ENCODE results near the gene CPD.
"Not testable (repeated sequence)": the region's sequence is repeated elsewhere in the genome, so short reads cannot be mapped to it uniquely, and the experiment has no call there.

Gene CPD

GRCh38 chr17:30341703-30342249 is 37.0 kb upstream of the CPD start:
- Histone ChIP-seq H2BK5ac (ENCODE audit: low read depth, low read length, poor library complexity) (no peak overlapping the region), H3K79me2 (ENCODE audit: control insufficient read depth, insufficient read depth, low read length, poor library complexity) (no peaks in the 10 kb centered on the region), H3K36me3 (ENCODE audit: control insufficient read depth in 1 of 2, insufficient read depth in 2 of 2, low read length in 2 of 2) (no peaks in the 10 kb centered on the region), H4K12ac (ENCODE audit: low read depth, low read length) (no peak overlapping the region), H3K4me1 (ENCODE audit: control insufficient read depth in 1 of 2, insufficient read depth in 2 of 2, low read length in 2 of 2) (peaks cover 20 to 27% of the 10 kb centered on the region in 2 experiments), H2AFZ (ENCODE audit: insufficient read depth, low read length, poor library complexity) (no peak overlapping the region), H2BK120ac (ENCODE audit: insufficient read depth, low read length, poor library complexity) (no peak overlapping the region), H4K91ac (ENCODE audit: low read depth, low read length) (no peak overlapping the region), H3K9me3 (ENCODE audit: insufficient read depth, low read depth, low read length) (no peaks in the 10 kb centered on the region), H3K14ac (ENCODE audit: low read length) (no peak overlapping the region), H3K27me3 (ENCODE audit: insufficient read depth, low read length) (no peaks in the 10 kb centered on the region), H3K23ac (ENCODE audit: low read length) (no peak overlapping the region), H4K8ac (ENCODE audit: low read depth, low read length) (no peak overlapping the region), H3K4ac (ENCODE audit: low read depth, low read length) (no peak overlapping the region), H3K27ac (ENCODE audit: low read depth, low read length) (no peak overlapping the region), H2BK12ac (ENCODE audit: low read length) (no peak overlapping the region), H3K18ac (ENCODE audit: low read length) (no peak overlapping the region), H3K79me1 (ENCODE audit: low read length) (peaks cover 22% of the 10 kb centered on the region), H3K4me2 (ENCODE audit: low read length) (no peak overlapping the region), H3K9ac (ENCODE audit: low read length) (no peak overlapping the region), H2AK5ac (ENCODE audit: low read length) (no peak overlapping the region), H3K4me3 (ENCODE audit: low read depth, low read length) (no peak overlapping the region)
- WGBS (ENCODE audit: extremely low coverage, insufficient coverage, insufficient read length): no CpG with 5 or more reads among the region's 5 CpGs
- DNase-seq: no peak

GRCh38 chr17:30343244-30343643 is 35.5 kb upstream of the CPD start:
- not testable (repeated sequence) for H3K9me3 ChIP-seq (ENCODE audit: insufficient read depth, low read depth, low read length); H3K14ac ChIP-seq (ENCODE audit: low read length); H4K8ac ChIP-seq (ENCODE audit: low read depth, low read length); H3K79me2 ChIP-seq (ENCODE audit: control insufficient read depth, insufficient read depth, low read length, poor library complexity); H2BK5ac ChIP-seq (ENCODE audit: low read depth, low read length, poor library complexity); H3K4me2 ChIP-seq (ENCODE audit: low read length); H2BK12ac ChIP-seq (ENCODE audit: low read length); H4K12ac ChIP-seq (ENCODE audit: low read depth, low read length); H2AFZ ChIP-seq (ENCODE audit: insufficient read depth, low read length, poor library complexity); H2BK120ac ChIP-seq (ENCODE audit: insufficient read depth, low read length, poor library complexity); H3K27me3 ChIP-seq (ENCODE audit: insufficient read depth, low read length); H3K18ac ChIP-seq (ENCODE audit: low read length); H2AK5ac ChIP-seq (ENCODE audit: low read length); H3K36me3 ChIP-seq (ENCODE audit: control insufficient read depth in 1 of 2, insufficient read depth in 2 of 2, low read length in 2 of 2); H3K4me3 ChIP-seq (ENCODE audit: low read depth, low read length); H3K4ac ChIP-seq (ENCODE audit: low read depth, low read length); H3K9ac ChIP-seq (ENCODE audit: low read length); H3K27ac ChIP-seq (ENCODE audit: low read depth, low read length); H3K23ac ChIP-seq (ENCODE audit: low read length); H4K91ac ChIP-seq (ENCODE audit: low read depth, low read length)
- Histone ChIP-seq H3K4me1 (ENCODE audit: control insufficient read depth in 1 of 2, insufficient read depth in 2 of 2, low read length in 2 of 2) (peaks cover 10 to 14% of the 10 kb centered on the region in 2 experiments), H3K79me1 (ENCODE audit: low read length) (peaks cover 13% of the 10 kb centered on the region)
- DNase-seq: peak in 1 of 2 donors; percentile 59
- WGBS (ENCODE audit: extremely low coverage, insufficient coverage, insufficient read length): no CpG with 5 or more reads among the region's 3 CpGs

- H3K4me3 ChIP-seq (ENCODE audit: low read depth, low read length): no peak overlapping the region
- no peak for DNase-seq
- no peak overlapping the region for H2BK120ac ChIP-seq (ENCODE audit: insufficient read depth, low read length, poor library complexity)
- no peak overlapping the region for H3K14ac ChIP-seq (ENCODE audit: low read length)
- no peak overlapping the region for H3K4me2 ChIP-seq (ENCODE audit: low read length)
- H4K12ac ChIP-seq (ENCODE audit: low read depth, low read length): no peak overlapping the region
- no peak overlapping the region for H3K23ac ChIP-seq (ENCODE audit: low read length)
- no peak overlapping the region for H2AK5ac ChIP-seq (ENCODE audit: low read length)
- H2BK12ac ChIP-seq (ENCODE audit: low read length): peak overlapping the region; percentile 61
- H3K27me3 ChIP-seq (ENCODE audit: insufficient read depth, low read length): no peaks in the 10 kb centered on the region
- H3K18ac ChIP-seq (ENCODE audit: low read length): no peak overlapping the region
- H3K9me3 ChIP-seq (ENCODE audit: insufficient read depth, low read depth, low read length): no peaks in the 10 kb centered on the region
- no peak overlapping the region for H2BK5ac ChIP-seq (ENCODE audit: low read depth, low read length, poor library complexity)
- no peak overlapping the region for H3K27ac ChIP-seq (ENCODE audit: low read depth, low read length)
- no peaks in the 10 kb centered on the region for H3K36me3 ChIP-seq (ENCODE audit: control insufficient read depth in 1 of 2, insufficient read depth in 2 of 2, low read length in 2 of 2)
- no peaks in the 10 kb centered on the region for H3K79me2 ChIP-seq (ENCODE audit: control insufficient read depth, insufficient read depth, low read length, poor library complexity)
- peaks cover 11% of the 10 kb centered on the region for H3K79me1 ChIP-seq (ENCODE audit: low read length)
- H4K91ac ChIP-seq (ENCODE audit: low read depth, low read length): no peak overlapping the region
- no peak overlapping the region for H3K4ac ChIP-seq (ENCODE audit: low read depth, low read length)
- no peak overlapping the region for H3K9ac ChIP-seq (ENCODE audit: low read length)
- H4K8ac ChIP-seq (ENCODE audit: low read depth, low read length): no peak overlapping the region
- no peak overlapping the region for H2AFZ ChIP-seq (ENCODE audit: insufficient read depth, low read length, poor library complexity)
- no CpG with 5 or more reads among the region's 4 CpGs for WGBS (ENCODE audit: extremely low coverage, insufficient coverage, insufficient read length)
- H3K4me1 ChIP-seq (ENCODE audit: control insufficient read depth in 1 of 2, insufficient read depth in 2 of 2, low read length in 2 of 2): peaks cover 10 to 14% of the 10 kb centered on the region in 2 experiments
Measured at GRCh38 chr17:30343796-30344195, 34.9 kb upstream of the CPD start.

GRCh38 chr17:30344283-30345088 is 34.2 kb upstream of the CPD start:
- no CpG with 5 or more reads among the region's 9 CpGs for WGBS (ENCODE audit: extremely low coverage, insufficient coverage, insufficient read length)

More at GRCh38 chr17:30344283-30345088, 34.2 kb upstream of the CPD start:
- H3K14ac ChIP-seq (ENCODE audit: low read length): no peak overlapping the region
- no peak for DNase-seq
- no peaks in the 10 kb centered on the region for H3K27me3 ChIP-seq (ENCODE audit: insufficient read depth, low read length)
- peaks cover 11% of the 10 kb centered on the region for H3K79me1 ChIP-seq (ENCODE audit: low read length)
- H2BK12ac ChIP-seq (ENCODE audit: low read length): no peak overlapping the region
- peak overlapping the region; percentile 49 for H4K8ac ChIP-seq (ENCODE audit: low read depth, low read length)
- H2AFZ ChIP-seq (ENCODE audit: insufficient read depth, low read length, poor library complexity): peak overlapping the region; percentile 56
- H2BK120ac ChIP-seq (ENCODE audit: insufficient read depth, low read length, poor library complexity): no peak overlapping the region
- peak overlapping the region; percentile 22 for H4K91ac ChIP-seq (ENCODE audit: low read depth, low read length)
- no peak overlapping the region for H3K4ac ChIP-seq (ENCODE audit: low read depth, low read length)
- no peak overlapping the region for H3K9ac ChIP-seq (ENCODE audit: low read length)
- no peak overlapping the region for H3K4me2 ChIP-seq (ENCODE audit: low read length)
- no peaks in the 10 kb centered on the region for H3K9me3 ChIP-seq (ENCODE audit: insufficient read depth, low read depth, low read length)
- H4K12ac ChIP-seq (ENCODE audit: low read depth, low read length): no peak overlapping the region
- no peak overlapping the region for H3K4me3 ChIP-seq (ENCODE audit: low read depth, low read length)
- H2BK5ac ChIP-seq (ENCODE audit: low read depth, low read length, poor library complexity): no peak overlapping the region
- no peak overlapping the region for H3K23ac ChIP-seq (ENCODE audit: low read length)
- no peaks in the 10 kb centered on the region for H3K79me2 ChIP-seq (ENCODE audit: control insufficient read depth, insufficient read depth, low read length, poor library complexity)
- no peak overlapping the region for H2AK5ac ChIP-seq (ENCODE audit: low read length)
- H3K18ac ChIP-seq (ENCODE audit: low read length): no peak overlapping the region
- no peaks in the 10 kb centered on the region for H3K36me3 ChIP-seq (ENCODE audit: control insufficient read depth in 1 of 2, insufficient read depth in 2 of 2, low read length in 2 of 2)
- H3K27ac ChIP-seq (ENCODE audit: low read depth, low read length): no peak overlapping the region
- peaks cover 10 to 14% of the 10 kb centered on the region in 2 experiments for H3K4me1 ChIP-seq (ENCODE audit: control insufficient read depth in 1 of 2, insufficient read depth in 2 of 2, low read length in 2 of 2)
